Measurements from ENCODE around the gene ANKS6. TPM values are rescaled to one million over a fixed set of nuclear protein-coding genes. Genes with fewer than 3 reads are reported as not detected.

ANKS6 gene
- total and polyA plus RNA-seq, 2 experiments from 2014 or later = 36.9 to 59.0 TPM

DNA sequence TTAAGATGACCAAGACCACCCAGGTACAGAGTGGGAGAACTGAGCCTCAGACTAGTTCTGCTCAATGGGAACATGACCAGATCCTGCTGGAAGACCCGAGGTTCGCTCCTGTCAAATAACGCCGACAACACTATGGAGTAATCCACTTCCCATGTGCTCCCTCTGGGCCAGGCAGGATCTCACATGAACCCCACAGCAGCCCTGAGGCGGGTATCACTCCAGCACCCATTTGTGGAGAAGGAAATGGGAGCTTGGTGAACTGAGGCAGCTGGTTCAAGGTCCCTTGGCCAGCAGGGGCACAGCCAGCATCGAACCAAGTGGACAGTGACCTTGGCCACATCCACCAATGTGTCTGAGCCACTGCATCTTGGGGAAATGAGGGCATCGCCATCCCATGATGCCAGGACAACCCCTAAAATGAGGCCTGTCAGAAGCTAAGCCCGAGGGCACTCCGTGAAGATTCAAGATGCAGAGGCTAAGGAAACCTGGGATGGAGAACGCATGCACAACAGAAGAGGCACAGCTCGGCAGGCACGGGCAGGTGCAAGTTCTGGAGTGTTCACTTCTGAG lies 8.5 kb downstream of the ANKS6 start:
- Mint-ChIP-seq H3K27me3 (ENCODE audit: insufficient read depth, low read depth, poor library complexity) (peaks cover 5% of the 10 kb centered on the region), H3K9me3 (no peaks in the 10 kb centered on the region; the same call in 2 of the 3 replicates), H3K27ac (no peak overlapping the region), H3K36me3 (ENCODE audit: low read depth) (peaks cover 50% of the 10 kb centered on the region), H3K4me1 (peaks cover 19% of the 10 kb centered on the region), H3K4me3 (no peak overlapping the region)
- Histone ChIP-seq H2AFZ (no peak overlapping the region), H3K27ac (ENCODE audit: low read depth) (no peak overlapping the region), H3K9me2 (ENCODE audit: insufficient read depth) (no peaks in the 10 kb centered on the region), H3K4me1 (ENCODE audit: insufficient read depth) (peaks cover 12% of the 10 kb centered on the region; the same call in 1 of the 2 replicates), H3K36me3 (ENCODE audit: insufficient read depth) (peaks cover 14% of the 10 kb centered on the region), H3K27me3 (ENCODE audit: insufficient read depth) (no peaks in the 10 kb centered on the region), H3K4me3 (no peak overlapping the region), H4K20me1 (replicated peaks; ENCODE audit: insufficient read depth) (peaks cover 24% of the 10 kb centered on the region), H3K79me2 (replicated peaks; ENCODE audit: insufficient read depth) (peaks cover 13% of the 10 kb centered on the region), H3F3A (replicated peaks; ENCODE audit: low read depth) (peaks cover 5% of the 10 kb centered on the region; the same call in 1 of the 2 replicates), H3K4me2 (no peak overlapping the region)
- no peak for DNase-seq (ENCODE audit: low spot score)
- no peak for TF ChIP-seq EZH2phosphoT487 (IDR thresholded peaks at IDR 0.05; ENCODE audit: unreplicated experiment)
- TF ChIP-seq, protein P1, sequence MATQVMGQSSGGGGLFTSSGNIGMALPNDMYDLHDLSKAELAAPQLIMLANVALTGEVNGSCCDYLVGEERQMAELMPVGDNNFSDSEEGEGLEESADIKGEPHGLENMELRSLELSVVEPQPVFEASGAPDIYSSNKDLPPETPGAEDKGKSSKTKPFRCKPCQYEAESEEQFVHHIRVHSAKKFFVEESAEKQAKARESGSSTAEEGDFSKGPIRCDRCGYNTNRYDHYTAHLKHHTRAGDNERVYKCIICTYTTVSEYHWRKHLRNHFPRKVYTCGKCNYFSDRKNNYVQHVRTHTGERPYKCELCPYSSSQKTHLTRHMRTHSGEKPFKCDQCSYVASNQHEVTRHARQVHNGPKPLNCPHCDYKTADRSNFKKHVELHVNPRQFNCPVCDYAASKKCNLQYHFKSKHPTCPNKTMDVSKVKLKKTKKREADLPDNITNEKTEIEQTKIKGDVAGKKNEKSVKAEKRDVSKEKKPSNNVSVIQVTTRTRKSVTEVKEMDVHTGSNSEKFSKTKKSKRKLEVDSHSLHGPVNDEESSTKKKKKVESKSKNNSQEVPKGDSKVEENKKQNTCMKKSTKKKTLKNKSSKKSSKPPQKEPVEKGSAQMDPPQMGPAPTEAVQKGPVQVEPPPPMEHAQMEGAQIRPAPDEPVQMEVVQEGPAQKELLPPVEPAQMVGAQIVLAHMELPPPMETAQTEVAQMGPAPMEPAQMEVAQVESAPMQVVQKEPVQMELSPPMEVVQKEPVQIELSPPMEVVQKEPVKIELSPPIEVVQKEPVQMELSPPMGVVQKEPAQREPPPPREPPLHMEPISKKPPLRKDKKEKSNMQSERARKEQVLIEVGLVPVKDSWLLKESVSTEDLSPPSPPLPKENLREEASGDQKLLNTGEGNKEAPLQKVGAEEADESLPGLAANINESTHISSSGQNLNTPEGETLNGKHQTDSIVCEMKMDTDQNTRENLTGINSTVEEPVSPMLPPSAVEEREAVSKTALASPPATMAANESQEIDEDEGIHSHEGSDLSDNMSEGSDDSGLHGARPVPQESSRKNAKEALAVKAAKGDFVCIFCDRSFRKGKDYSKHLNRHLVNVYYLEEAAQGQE (IDR thresholded peaks at IDR 0.05; ENCODE audit: unreplicated experiment) = no peak
- no peak for TF ChIP-seq ZNF331 (CRISPR knock-in tag; IDR thresholded peaks at IDR 0.05; ENCODE audit: low read depth)
- TF ChIP-seq NANOG (IDR thresholded peaks at IDR 0.05; ENCODE audit: borderline replicate concordance) = no peak
- TF ChIP-seq CREB1 (CRISPR knock-in tag; IDR thresholded peaks at IDR 0.05; ENCODE audit: low read depth) = no peak
- TF ChIP-seq ZNF114 (CRISPR knock-in tag; IDR thresholded peaks at IDR 0.05) = no peak
- TF ChIP-seq, protein P2, sequence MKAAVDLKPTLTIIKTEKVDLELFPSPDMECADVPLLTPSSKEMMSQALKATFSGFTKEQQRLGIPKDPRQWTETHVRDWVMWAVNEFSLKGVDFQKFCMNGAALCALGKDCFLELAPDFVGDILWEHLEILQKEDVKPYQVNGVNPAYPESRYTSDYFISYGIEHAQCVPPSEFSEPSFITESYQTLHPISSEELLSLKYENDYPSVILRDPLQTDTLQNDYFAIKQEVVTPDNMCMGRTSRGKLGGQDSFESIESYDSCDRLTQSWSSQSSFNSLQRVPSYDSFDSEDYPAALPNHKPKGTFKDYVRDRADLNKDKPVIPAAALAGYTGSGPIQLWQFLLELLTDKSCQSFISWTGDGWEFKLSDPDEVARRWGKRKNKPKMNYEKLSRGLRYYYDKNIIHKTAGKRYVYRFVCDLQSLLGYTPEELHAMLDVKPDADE (IDR thresholded peaks at IDR 0.05) = no peak
- no peak for TF ChIP-seq ZNF462 (CRISPR knock-in tag; IDR thresholded peaks at IDR 0.05)
- TF ChIP-seq JUNB (IDR thresholded peaks at IDR 0.05; ENCODE audit: unreplicated experiment) = no peak
- no peak for ATAC-seq
